GM19023 (cell line): ENCODE data around the gene PHLDA2.

ENCODE experiments used
- ATAC-seq: cut with Tn5 transposase; IDR thresholded peaks from one replicate; pipeline ENCODE4 v1.9.1; 2021; ENCODE audit warnings: mild to moderate bottlenecking, moderate library complexity; ENCODE audit not compliant: unreplicated experiment

PHLDA2 gene

DNA sequence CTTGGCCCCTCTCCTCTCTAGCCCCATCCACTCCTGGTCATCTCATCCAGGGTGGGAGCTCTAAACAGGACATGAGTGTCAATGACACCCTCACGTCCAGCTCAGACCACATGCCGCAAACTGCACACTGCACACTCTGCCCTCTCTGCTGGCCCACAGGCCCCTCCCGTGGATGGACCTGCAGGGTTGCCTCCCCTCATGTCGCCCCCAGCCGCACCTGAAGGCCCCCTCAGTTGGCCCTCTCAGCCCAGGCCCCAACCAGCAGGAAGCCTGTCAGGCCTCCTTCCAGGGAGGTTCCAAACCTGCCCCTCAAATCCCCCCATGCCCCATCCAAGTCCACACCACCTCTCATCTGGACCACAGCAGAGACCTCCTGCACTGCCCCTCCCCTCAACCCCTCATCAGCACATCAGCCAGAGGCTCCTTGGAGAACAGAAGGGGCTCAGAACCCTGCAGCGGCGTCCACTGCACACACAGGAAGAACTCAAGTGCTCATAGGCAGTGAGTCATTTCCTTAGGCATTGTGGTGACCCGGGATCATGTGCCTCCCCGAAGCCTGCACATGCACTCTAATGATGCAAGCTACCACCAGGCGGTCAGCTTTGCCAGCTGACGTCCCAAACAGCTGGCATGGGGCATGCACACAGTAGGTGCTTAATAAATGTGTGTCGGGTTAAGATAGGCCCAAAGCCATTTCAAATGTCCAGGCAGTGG lies 30.7 kb downstream of the PHLDA2 start:
- ATAC-seq: no peak

- no peak for ATAC-seq
These were observed 32.2 kb downstream of the PHLDA2 start for GRCh38 chr11:2897048-2897447.

DNA sequence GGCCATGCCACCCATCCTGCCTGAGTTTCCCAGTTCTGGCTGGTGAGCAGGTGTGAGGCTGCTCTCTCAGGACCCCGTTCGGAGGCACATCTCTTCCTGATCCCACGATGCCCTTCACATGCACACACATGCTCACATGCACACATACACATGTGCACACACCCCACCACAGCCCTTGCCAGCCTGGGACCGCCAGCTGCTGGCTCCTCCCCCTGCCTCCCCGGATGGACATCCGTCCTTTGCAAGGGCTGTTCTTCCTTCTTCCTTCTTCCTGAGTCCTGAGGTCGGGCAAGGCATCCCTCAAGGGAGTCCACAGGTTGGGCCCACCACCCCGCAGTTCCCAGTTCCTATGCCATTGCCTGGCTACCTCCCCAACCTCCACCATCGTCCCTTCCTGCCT lies 33.2 kb downstream of the PHLDA2 start:
- no peak for ATAC-seq

DNA sequence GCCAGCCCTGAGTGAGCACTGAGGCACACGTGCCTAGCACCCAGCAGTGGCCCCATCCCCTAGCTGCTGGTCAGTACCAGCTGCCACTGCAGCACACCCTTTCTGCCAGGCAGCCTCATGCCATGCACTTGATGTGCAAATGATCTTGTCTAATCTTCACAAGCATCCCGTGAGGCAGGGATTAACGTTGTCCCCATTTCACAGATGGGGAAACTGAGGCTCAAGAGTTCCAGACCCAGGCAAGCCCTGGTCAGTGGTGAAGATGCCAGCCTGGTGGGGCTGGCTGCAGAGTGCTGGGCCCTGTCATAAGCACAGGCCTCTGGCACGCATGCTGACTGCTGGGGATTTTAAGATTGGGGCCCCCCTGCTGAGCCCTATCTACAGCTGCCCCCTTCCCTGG lies 35.3 kb downstream of the PHLDA2 start:
- no peak for ATAC-seq

DNA sequence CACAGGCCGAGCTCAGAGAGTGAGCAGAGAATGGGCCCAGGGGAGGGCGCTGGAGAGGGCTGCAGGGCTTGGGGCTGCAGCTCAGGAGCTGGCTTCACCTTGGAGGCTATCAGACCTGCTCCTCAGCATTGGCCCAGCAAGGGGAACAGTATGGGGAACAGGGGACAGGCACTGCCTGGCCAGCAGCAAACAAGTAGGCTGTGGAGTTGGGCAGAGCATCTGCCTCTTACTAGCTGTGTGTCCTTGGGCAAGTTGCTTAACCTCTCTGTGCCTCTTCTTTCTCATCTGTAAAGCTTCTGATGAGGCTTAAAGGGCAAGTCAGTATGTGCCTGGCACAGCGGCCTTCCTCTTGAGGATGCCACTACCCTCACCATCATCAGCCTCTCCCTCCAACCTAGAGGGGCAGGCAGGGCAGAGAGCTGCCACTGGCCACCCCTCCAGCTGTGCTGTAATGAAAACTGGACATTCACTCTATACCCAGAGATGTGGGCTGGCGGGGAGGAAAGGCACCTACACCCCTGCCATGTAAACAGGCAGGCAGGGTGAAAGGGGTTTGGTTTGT lies 36.2 kb downstream of the PHLDA2 start:
- no peak for ATAC-seq

- no peak for ATAC-seq
These were observed 36.8 kb downstream of the PHLDA2 start for GRCh38 chr11:2892215-2892966.

GRCh38 chr11:2891326-2892214 lies 37.6 kb downstream of the PHLDA2 start:
- no peak for ATAC-seq

DNA sequence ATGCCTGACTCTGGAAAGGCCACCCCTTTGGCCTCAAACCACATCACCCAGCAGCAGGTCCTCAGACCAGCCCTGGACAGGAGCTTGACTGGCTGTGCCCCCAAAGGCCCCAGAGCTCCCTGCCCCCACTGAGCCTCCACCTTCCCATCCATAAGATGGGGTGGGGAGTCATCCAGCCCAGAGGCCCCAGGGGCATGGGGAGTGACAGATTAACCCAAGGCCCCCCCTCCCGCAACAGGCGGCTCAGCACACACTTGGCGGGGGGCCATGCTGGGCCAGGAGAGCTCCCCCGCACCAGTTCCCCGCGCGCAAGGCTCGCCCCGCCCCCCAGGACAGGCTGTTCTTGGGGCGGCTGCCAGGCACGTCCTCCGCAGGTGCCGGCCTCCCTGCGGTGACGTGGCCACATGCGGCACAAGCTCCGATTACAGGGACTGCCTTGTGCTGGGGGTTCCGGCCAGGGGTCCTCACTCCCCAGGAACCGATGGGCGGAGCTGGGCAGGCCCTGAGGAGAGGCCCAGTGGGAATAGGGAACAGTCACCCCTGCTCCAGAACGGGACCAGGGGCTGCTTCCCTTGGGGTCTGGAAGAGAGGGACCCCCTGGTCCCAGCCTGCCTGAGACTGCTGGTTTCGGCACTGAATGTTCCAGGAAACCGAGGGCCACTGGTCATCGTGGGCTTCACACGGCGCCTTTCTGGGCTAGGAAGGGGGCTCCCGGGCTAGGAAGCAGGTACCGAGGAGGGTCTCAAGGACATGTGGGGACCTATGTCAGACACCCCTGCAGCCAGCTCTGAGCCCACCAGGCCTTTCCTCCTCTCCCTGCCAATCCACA lies 38.5 kb downstream of the PHLDA2 start:
- ATAC-seq: no peak

GRCh38 chr11:2889362-2890273 lies 39.6 kb downstream of the PHLDA2 start:
- ATAC-seq: no peak

DNA sequence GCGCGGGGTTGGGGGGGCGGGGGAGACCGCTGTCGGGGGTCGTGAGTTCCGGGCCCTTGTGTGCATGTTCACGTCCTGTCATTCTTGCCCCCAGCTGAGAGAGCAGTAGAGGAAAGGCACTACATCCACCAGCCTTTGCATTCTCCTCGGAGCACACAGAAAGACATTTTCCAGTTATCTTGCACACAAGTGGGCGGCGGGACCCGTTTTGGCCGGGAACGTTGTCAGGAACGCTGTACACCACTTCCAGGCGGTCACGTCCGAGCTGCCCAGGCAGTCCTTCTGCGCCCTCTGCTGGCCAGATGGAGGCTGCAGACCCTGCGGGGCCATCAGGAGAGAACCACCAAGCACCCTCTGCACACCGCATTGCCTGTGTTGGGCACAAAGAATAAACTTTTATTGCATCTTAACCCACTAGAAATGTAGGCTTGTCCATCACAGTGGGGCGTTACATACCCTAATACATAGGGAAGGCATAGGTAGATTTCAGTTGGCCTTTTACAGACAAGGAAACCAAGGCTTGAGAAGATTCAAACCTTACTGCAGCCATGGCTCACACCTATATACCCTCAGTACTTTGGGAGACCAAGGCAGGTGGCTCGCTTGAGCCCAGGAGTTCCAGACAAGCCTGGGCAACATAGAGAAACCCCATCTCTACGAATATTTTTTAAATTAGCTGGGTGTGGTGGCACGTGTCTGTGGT lies 40.8 kb downstream of the PHLDA2 start:
- ATAC-seq: no peak

DNA sequence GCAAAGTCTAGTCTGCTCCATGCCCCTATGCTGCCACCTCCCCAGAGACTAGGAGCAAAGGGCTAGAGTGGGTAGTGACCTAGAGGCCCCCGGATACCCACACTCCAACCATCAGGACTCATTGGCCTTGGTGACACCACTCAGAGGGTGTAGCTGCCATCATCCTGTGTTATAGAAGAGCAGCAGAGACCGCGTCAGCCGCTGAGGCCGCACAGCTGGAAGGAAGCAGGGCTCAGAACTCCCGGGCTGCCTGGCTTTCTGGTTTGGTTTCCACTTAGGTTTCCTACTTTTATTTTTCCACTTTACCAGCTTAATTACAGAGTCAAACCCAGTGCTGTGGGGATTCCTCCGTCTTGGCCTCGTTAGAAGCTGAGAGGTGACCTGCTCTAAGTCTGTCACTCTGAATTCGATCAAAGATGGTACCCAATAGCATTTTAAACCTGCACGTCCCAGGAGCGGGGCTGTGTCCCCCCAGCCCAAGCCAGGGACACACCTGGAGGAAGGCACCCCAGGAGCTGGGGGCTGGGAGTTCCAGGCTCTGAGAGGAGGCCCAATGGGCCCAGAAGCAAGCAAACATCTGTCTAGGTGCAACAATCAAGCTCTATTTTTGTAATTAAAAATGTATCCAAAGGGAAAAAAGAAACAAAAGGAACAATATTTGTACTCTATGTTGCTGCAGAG lies 41.6 kb downstream of the PHLDA2 start:
- no peak for ATAC-seq

- ATAC-seq: no peak
These were observed 42.3 kb downstream of the PHLDA2 start for GRCh38 chr11:2886936-2887335.

- peak; percentile 3 for ATAC-seq
These were observed 42.9 kb downstream of the PHLDA2 start for GRCh38 chr11:2886191-2886894.

DNA sequence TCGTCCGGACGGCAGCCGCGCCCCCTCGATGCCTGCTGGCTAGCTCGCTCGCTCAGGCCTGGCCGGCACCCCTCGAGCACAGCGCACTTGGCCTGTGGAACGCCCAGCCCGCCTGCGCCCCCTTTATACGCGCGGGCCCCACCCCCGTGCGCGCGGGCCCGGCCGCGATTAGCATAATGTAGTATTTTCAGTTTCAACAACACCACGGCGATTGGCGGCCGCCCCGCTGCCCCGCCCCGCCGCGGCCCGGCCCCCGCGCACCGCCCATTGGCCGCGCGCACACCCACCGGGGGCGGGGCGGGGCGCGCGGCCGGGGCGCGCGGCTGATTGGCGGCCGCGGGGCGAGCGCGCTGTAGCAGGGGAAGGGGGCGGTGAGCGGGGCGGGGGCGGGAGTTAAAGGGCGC lies 43.5 kb downstream of the PHLDA2 start, which contains the start of gene CDKN1C:
TSS of gene CDKN1C (minus strand) at position 98 of the 404 bp plus-strand sequence. CDS start 319 bp downstream, outside the sequence.
- peak; percentile 73 for ATAC-seq

DNA sequence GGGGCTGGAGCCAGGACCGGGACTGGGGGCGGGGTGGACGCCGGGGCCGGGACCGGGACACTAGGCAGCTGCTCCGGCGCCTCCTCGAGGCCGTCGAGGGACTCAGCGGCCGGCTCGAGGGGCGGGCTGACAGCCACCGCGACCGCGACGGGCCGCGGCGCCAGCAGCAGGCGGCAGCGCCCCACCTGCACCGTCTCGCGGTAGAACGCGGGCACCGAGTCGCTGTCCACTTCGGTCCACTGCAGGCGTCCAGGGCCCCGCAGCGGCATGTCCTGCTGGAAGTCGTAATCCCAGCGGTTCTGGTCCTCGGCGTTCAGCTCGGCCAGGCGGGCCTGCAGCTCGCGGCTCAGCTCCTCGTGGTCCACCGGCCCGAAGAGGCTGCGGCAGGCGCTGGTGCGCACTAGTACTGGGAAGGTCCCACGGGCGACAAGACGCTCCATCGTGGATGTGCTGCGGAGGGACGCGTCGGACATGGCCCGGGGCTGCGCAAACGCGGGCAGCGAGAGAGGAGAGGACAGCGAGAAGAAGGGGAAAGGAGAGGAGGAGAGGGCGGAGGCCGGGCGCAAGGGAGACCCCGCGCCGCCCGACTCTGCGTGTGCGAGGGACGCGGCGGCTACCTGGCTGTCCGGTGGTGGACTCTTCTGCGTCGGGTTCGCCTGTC lies 44.1 kb downstream of the PHLDA2 start:
- no peak for ATAC-seq

DNA sequence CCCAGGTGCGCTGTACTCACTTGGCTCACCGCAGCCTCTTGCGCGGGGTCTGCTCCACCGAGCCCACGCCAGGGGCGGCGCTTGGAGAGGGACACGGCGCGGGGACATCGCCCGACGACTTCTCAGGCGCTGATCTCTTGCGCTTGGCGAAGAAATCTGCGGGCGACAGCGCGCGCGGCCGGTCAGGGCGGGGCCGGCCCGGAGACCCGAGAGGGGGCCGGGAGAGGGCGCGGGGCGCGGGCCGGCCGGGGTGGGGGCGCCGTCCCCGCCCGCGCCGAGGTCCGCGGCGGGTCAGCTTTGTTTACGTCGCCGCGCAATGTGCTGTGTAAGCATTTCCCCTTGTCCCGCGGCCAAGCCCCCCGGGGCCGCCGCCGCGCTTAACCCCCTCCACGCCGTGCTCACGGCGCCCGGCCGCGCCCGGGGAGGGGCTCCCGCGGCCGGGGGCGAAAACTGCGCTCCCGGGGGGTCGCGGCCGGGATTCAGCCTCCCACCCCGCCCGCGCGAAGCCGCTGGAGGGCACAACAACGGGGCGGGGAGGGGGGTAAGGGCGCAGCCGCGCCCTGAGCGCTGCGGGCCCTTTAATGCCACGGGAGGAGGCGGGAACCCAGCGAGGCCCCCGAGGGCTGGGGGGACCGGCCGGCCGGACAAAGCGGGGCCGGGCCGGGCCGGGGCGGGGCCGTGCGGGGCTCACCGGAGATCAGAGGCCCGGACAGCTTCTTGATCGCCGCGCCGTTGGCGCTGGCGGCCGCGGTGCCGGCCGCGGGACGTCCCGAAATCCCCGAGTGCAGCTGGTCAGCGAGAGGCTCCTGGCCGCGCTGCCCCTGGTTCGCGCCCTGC lies 45.0 kb downstream of the PHLDA2 start:
- ATAC-seq: no peak
